ENCODE measurements around the gene EIF2AK3. TPM values are rescaled to one million over a fixed set of nuclear protein-coding genes. Genes with fewer than 3 reads are reported as not detected.

EIF2AK3 gene
- total RNA-seq, 1 donor from 2014 or later, result 28.2 TPM

DNA sequence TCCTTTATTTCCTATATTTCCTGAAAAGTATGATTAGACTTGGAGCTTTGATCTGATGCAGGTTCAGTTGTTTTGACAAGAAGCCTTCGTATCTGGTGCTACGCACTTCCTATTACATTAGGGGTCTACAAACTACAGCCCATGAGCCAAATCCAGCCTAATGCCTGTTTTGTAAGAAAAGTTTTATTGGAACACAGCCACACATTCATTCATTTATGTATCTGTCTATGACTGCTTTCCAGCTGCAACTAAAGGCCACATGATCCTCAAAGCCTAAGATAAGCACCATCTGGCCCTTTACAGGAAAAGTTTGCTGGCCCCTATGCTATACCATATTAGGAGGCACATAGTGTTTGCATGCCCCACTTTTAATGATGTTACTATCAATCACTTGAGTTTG lies 26.0 kb downstream of the EIF2AK3 start:
- no peak overlapping the region for H3K4me3 Mint-ChIP-seq
- no peak for ATAC-seq (ENCODE audit: low read depth)
- POLR2A ChIA-PET, result interaction anchor here (2.4 kb wide), 1 partner anchor 26 kb away, joined by 59 read pairs; the partner anchor contains the start of gene EIF2AK3
- H3K27ac Mint-ChIP-seq, result peak overlapping the region; percentile 90
- H3K27me3 Mint-ChIP-seq, result no peaks in the 10 kb centered on the region
- peaks cover 94% of the 10 kb centered on the region for H3K4me1 Mint-ChIP-seq
- H3K9me3 Mint-ChIP-seq, result no peaks in the 10 kb centered on the region
- DNase-seq, result no peak
- CTCF ChIA-PET, result interaction anchor here (2.8 kb wide), 1 partner anchor 68 kb away, joined by 12 read pairs; no protein-coding TSS in a partner anchor
- peaks cover 25% of the 10 kb centered on the region for H3K36me3 Mint-ChIP-seq (ENCODE audit: low read depth)
- TF ChIP-seq, protein P1, sequence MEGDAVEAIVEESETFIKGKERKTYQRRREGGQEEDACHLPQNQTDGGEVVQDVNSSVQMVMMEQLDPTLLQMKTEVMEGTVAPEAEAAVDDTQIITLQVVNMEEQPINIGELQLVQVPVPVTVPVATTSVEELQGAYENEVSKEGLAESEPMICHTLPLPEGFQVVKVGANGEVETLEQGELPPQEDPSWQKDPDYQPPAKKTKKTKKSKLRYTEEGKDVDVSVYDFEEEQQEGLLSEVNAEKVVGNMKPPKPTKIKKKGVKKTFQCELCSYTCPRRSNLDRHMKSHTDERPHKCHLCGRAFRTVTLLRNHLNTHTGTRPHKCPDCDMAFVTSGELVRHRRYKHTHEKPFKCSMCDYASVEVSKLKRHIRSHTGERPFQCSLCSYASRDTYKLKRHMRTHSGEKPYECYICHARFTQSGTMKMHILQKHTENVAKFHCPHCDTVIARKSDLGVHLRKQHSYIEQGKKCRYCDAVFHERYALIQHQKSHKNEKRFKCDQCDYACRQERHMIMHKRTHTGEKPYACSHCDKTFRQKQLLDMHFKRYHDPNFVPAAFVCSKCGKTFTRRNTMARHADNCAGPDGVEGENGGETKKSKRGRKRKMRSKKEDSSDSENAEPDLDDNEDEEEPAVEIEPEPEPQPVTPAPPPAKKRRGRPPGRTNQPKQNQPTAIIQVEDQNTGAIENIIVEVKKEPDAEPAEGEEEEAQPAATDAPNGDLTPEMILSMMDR (IDR thresholded peaks at IDR 0.05), result no peak
- intact Hi-C loops (cut with micrococcal nuclease), result loop anchor here (2.0 to 5.0 kb wide), 2 partner anchors 14 to 236 kb away; no protein-coding TSS in a partner anchor

DNA sequence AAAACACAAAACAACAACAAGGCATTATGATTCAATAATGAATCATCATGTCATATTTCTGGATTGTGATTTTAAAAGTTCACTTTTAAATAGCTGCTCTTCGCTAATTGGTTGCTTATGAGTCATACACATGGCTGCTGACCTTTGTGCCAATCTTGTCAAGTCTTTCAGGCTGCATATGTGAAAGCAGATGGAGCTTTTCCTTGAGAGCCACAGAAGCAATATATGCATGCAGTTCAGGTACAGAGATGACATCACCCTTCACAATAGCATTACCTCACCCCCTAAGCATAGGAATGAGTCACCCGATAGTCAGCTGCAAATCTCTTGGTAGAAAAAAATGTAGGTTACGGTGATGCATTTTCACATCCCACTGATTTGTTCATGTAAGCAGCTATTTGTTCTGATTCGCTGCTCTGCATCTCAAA lies 27.2 kb downstream of the EIF2AK3 start:
- Mint-ChIP-seq H3K4me3 (peak overlapping the region; percentile 67), H3K27me3 (no peaks in the 10 kb centered on the region), H3K27ac (peak overlapping the region; percentile 90), H3K4me1 (peaks cover 89% of the 10 kb centered on the region), H3K9me3 (no peaks in the 10 kb centered on the region), H3K36me3 (ENCODE audit: low read depth) (peaks cover 32% of the 10 kb centered on the region)
- ChIA-PET CTCF (interaction anchor here (0.8 to 2.8 kb wide), 4 partner anchors 9 to 91 kb away, joined by 3 to 12 read pairs (median 4); partner anchors contain the start of gene RPIA), POLR2A (interaction anchor here (0.8 to 2.4 kb wide), 8 partner anchors 9 to 92 kb away, joined by 3 to 59 read pairs (median 4); partner anchors contain the start of genes EIF2AK3 and RPIA)
- DNase-seq, result no peak
- TF ChIP-seq, protein P1 (IDR thresholded peaks at IDR 0.05), result no peak
- peak; percentile 94 for ATAC-seq (ENCODE audit: low read depth)
- intact Hi-C loops (cut with micrococcal nuclease), result loop anchor here (1.0 to 5.0 kb wide), 4 partner anchors 15 to 237 kb away; partner anchors contain the start of genes EIF2AK3 and RPIA

DNA sequence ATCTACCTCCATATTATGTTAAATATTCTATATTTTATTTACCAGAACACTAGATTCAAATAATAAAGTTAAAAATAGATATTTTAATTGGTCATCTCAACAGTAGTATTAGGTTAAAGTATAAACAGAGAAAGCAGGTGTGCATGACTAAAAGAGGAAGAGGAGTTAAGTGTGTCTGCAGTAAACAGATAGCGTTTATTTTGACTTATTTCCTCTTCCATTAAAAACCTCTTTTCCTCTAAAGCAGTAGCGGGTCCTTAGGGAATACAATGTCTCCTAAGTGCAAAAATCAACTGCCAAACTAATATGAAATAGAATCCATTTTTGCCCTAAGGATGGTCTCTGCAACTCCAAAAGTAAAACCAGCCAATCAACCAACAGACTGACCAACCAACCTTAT lies 27.7 kb downstream of the EIF2AK3 start:
- Mint-ChIP-seq H3K4me3 (peak overlapping the region; percentile 67), H3K4me1 (peaks cover 89% of the 10 kb centered on the region), H3K36me3 (ENCODE audit: low read depth) (peaks cover 30% of the 10 kb centered on the region), H3K27me3 (no peaks in the 10 kb centered on the region), H3K27ac (peak overlapping the region; percentile 90), H3K9me3 (no peaks in the 10 kb centered on the region)
- no peak for DNase-seq
- CTCF ChIA-PET, result interaction anchor here (0.8 to 2.8 kb wide), 3 partner anchors 9 to 70 kb away, joined by 3 to 12 read pairs (median 4); no protein-coding TSS in a partner anchor
- TF ChIP-seq, protein P1 (IDR thresholded peaks at IDR 0.05), result no peak
- POLR2A ChIA-PET, result interaction anchor here (0.8 to 2.4 kb wide), 7 partner anchors 10 to 92 kb away, joined by 3 to 59 read pairs (median 4); partner anchors contain the start of genes EIF2AK3 and RPIA
- intact Hi-C loops (cut with micrococcal nuclease), result no loop called here
- peak; percentile 9 for ATAC-seq (ENCODE audit: low read depth)

DNA sequence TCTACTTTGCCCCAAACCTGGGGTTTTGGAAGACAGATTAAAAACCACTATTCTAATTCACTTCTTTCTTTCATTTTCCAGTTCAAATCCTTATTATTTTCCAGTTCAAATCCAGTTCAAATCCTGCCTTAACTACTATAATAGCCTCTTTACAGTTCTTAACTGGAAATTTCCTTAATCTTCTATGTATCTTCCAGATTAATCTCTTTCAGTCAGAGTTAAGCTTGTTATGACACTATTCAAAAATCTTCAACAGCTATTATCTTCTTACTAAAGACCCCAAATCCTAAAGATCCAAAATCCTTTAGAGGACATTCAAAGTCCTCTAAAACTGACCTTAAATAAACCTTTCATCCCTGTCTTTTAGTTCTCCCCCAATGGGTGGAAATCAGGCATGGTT lies 30.1 kb downstream of the EIF2AK3 start:
- intact Hi-C loops (cut with micrococcal nuclease), result no loop called here
- TF ChIP-seq, protein P1 (IDR thresholded peaks at IDR 0.05), result no peak
- H3K4me1 Mint-ChIP-seq, result peaks cover 71% of the 10 kb centered on the region
- no peaks in the 10 kb centered on the region for H3K27me3 Mint-ChIP-seq
- ChIA-PET CTCF (interaction anchor here (12.7 kb wide), 1 partner anchor 74 kb away, joined by 281 read pairs; no protein-coding TSS in a partner anchor), POLR2A (interaction anchor here (2.6 kb wide), 1 partner anchor 31 kb away, joined by 9 read pairs; no protein-coding TSS in a partner anchor)
- no peak overlapping the region for H3K4me3 Mint-ChIP-seq
- ATAC-seq (ENCODE audit: low read depth), result no peak
- peak overlapping the region; percentile 87 for H3K27ac Mint-ChIP-seq
- no peak for DNase-seq
- peaks cover 34% of the 10 kb centered on the region for H3K36me3 Mint-ChIP-seq (ENCODE audit: low read depth)
- H3K9me3 Mint-ChIP-seq, result no peaks in the 10 kb centered on the region

DNA sequence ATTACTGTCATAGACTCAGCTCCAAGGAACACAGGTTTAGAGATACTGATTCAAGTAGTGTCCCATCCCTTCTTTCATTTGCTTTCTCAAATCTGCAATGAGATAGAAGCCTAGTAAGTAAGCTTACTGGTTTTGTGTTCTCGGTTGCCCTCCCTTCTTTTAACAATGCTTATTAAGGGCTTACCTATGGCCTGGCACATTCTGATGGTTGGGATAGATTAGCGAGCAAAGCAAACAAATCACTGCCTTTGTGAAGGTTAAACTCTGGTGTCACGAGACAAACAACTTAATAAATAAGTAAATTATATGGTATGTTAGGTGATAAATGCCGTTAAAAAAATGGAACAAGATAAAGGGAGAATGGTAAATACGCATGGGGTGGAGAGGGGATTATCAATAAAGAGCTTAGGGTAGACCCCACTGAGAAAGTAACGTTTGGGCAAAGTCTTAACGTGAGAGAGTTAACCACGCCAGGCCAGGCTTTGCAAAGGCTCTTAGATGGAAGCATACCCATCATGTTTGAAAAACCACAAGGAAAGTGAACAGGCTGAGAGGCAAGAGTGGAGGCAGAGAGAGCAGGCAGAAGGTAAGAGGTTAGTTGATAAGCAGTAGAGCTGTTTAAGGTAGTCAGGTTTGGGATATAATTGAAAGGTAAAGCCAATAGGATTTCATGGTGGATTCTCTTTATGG lies 31.0 kb downstream of the EIF2AK3 start:
- POLR2A ChIA-PET, result interaction anchor here (2.6 kb wide), 1 partner anchor 32 kb away, joined by 9 read pairs; no protein-coding TSS in a partner anchor
- H3K9me3 Mint-ChIP-seq, result no peaks in the 10 kb centered on the region
- ATAC-seq (ENCODE audit: low read depth) (no peak), DNase-seq (no peak)
- CTCF ChIA-PET, result interaction anchor here (1.3 to 12.7 kb wide), 2 partner anchors 11 to 75 kb away, joined by 6 to 281 read pairs; no protein-coding TSS in a partner anchor
- TF ChIP-seq, protein P1 (IDR thresholded peaks at IDR 0.05), result no peak
- H3K27me3 Mint-ChIP-seq, result no peaks in the 10 kb centered on the region
- peaks cover 36% of the 10 kb centered on the region for H3K36me3 Mint-ChIP-seq (ENCODE audit: low read depth)
- peak overlapping the region; percentile 87 for H3K27ac Mint-ChIP-seq
- peaks cover 67% of the 10 kb centered on the region for H3K4me1 Mint-ChIP-seq
- no peak overlapping the region for H3K4me3 Mint-ChIP-seq
- intact Hi-C loops (cut with micrococcal nuclease), result no loop called here
